Activated CD8-positive, alpha-beta memory T cell treated with anti-CD3 and anti-CD28 coated beads for 4 hours (primary cell): ENCODE data around the gene ZFX.
"Not testable (repeated sequence)": the region's sequence is repeated elsewhere in the genome, so short reads cannot be mapped to it uniquely, and the experiment has no call there.

Experiments used
- DNase-seq, 2 donors: peaks; one replicate each; pipeline ENCODE4 v3.0.0-alpha.2; 2020; ENCODE audit warnings: low read depth in 2 of 2

Gene ZFX

DNA sequence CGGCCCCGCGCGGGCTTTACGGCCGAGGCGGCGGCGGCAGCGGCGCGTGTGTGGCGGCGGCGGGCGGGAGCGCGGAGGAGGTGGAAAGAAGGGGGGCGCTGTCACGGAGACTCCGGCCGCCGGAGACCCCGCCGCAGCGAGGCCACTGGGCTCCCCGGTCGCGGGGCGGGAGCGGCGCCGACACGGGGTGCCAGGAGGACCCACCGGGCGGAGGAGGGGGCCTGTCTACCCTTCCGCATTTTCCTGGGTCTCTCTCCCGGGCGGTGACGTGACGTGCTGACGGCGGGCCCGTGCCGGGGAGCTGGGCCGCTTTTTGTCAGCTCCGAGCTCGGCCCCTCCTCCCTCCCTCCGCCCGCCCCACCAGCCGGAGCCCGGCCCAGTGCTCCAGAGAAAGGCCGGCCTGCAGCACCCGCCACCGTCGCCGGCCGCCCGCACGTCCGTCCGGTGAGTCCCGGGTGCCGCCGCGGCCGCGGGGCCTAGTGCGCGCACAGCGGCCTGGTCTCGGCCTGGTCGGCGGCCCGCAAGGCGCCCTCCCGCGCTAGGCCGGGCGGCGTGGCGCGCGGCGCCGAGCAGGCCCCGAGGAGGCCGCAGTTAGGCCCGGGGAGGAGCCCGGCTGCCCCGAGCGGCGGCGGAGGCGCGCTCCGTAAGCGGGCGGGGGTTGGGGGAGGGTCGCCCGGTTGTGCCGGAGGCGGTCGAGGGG, at the start of gene ZFX:
TSS of gene ZFX (plus strand) at position 379 of the 700 bp plus-strand sequence. CDS start 23,014 bp downstream, outside the sequence.
- DNase-seq: peak; percentile 26 to 58

DNA sequence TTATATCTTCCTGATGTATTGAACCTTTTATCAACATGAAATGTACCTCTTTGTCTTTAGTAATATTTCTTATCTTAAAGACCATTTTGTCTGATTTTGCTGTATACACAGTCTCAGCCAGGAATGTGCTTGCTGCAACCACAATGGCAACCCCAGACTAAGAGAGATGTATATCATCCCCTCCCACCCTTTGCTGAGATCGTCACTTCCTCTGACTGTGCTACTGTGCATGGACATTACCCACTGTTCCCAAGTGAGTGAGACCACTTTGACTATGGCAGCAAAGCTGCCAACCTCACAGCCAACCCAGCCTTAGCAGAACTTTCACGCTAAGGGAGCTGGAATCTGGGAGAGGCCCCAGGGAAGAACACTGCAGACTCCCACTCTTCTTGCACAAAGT, 48.8 kb upstream of the ZFX start:
- DNase-seq: no peak

DNA sequence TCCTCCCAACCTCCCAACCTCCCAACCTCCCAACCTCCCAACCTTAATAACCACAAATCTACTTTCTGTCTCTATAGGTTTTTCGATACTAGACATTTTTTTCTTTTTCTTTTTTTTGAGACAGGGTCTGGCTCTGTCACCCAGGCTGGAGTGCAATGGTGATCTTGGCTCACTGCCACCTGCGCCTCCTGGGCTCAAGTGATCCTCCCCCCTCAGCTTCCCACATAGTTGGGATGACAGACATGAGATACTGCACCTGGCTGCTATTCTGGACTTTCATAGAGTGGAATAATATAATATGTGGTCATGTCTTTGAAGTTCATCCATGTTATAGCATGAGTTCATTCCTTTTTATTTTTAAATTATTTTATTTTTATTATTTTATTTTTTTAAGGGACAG, 39.5 kb upstream of the ZFX start:
- DNase-seq: no peak

DNA sequence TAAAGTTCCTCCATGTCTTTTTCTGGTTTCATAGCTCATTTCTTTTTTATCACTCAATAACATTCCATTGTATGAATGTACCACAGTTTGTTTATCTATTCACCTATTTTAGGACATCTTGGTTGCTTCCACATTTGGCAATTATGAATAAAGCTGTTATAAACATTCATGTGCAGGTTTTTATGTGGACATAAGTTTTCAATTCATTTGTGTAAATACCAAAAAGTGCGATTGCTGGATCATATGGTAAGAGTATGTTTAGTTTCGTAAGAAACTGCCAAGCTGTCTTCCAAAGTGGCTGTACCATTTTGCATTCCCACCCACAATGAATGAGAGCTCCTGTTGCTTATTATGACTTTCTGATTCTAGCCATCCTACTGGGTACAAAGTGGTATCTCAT, 36.3 kb upstream of the ZFX start:
- DNase-seq: no peak

DNA sequence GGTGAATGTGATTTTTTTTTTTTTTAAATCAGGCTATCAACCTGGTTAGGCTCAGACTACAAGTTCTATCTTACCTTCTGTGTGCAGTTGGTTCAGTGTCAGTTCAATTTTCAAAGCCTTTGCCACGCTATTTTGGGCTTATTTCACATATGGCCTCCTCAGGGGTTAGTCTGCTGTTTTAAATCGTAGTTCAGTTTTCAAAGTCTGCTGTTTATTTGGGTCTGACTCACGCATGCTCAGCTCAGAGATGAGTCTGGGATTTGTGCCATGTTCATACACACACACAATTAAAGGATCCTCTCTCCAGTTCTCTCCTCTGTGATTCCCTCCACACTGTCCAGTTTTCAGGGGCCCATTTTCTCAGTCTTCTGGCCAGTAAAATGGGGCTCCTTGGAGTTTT, 32.3 kb upstream of the ZFX start:
- DNase-seq: no peak

DNA sequence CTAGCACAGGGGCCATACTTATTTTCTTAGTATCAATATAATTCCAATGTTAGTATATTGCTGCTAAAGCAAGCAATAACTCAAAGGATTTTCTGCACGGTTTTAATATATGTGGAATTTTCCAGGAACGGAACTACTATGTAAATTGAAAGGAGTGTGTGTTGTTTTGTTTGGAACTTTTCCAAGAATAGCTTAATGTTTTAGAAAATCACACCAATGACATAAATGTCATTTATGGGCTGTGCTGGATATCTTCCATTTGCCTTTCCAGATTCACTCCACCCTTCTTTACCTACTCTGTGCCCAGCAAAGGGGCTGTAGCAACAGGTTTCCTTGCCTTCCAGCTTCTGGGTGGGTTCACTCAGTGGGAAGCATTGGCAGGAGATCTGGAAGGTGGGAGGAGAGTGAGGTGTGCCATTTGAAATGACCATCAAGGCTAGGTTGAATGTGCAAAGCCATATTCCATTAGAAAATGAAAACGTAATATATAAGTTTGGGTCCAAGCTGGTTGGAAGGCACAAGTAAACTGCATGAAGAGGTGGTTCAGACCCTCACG, 25.2 kb upstream of the ZFX start:
- DNase-seq: no peak

DNA sequence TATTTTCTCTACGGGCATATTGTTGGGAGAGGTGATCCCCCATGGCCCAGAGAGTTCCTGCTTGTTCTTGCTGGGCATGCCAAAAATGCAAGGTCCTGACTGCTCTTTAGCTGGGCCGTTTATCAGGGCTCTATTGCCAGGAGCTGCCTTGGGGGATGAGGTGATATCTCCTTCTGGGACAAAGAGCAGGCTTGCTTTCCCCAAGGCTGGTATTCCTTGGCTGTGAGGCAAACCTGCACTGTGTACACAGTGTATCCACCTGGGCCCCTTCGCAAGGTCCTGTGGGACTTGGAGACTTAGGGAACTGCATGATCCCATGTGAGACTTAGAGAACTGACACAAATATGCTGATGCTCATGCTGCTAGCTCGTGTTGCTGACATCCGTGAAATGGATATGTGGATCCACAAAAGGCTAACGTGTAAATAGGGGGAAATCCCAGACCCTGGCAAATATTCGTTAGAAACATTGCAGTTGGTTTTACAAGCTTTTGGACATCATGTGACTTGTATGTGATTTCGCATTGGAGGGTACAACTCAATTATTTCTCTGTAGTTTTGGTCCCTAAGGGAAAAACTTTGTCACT, 24.4 kb upstream of the ZFX start:
- no peak for DNase-seq

DNA sequence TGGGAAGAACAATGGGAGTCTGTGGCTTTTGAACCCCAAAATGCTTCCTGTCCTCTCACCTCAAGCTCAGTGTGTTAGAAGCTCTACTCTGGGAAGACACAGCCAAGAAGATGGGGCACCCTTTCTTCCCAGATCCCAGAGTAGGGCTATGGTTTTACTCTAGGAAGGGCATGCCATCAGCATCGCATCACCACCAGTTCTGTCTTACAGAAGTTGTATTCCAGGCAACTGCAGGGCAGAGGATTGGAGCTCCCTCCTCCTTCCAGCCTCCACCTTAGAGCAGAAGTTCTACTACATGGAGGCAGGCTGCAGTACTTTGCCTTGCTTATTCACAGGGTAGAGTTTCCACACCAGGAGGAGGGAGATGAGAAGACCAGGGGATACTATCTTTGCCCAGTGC, 18.1 kb upstream of the ZFX start:
- DNase-seq: no peak

DNA sequence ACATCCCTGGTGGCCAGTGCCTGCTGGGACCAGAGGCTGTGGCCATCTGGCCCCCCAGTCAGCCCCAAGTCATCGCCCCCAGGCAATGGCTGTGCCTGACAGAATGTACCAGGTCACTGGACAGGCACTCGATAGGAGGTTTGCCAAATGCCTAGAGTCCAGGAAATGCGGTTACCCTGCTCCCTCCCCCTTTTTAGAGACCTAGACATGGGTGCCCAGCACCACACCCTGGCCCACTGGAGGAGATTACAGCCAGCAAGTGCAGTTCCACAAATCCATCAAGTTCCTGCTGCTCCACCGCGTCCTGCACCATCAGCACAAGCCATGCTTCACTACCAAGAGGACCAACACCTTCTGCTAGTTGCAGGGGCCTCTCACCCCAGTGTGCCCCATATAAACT, 16.2 kb upstream of the ZFX start:
- DNase-seq: no peak

- not testable (repeated sequence) for DNase-seq
Observed at GRCh38 chrX:24135768-24136167, 13.8 kb upstream of the ZFX start.

- no peak for DNase-seq
Observed at GRCh38 chrX:24137192-24137591, 12.3 kb upstream of the ZFX start.

GRCh38 chrX:24143982-24144381, 5.5 kb upstream of the ZFX start:
- DNase-seq: not testable (repeated sequence)

DNA sequence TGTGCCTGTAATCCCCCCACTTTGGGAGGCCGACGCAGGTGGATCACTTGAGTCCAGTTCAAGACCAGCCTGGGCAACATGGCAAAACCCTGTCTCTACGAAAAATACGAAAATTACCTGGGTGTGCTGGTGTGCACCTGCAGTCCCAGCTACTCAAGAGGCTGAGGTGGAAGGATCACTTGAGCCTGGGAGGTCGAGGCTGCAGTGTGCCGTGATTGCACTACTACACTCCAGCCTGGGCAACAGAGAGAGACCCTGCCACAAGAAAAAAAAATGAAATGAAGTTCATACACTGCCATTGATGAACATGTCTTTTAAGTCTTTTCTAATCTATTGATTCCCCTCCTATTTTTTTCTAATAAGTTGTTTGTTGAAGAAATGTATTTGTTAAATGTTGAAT, 5.0 kb upstream of the ZFX start:
- DNase-seq: no peak

GRCh38 chrX:24145303-24146186, 4.0 kb upstream of the ZFX start:
- DNase-seq: no peak

DNA sequence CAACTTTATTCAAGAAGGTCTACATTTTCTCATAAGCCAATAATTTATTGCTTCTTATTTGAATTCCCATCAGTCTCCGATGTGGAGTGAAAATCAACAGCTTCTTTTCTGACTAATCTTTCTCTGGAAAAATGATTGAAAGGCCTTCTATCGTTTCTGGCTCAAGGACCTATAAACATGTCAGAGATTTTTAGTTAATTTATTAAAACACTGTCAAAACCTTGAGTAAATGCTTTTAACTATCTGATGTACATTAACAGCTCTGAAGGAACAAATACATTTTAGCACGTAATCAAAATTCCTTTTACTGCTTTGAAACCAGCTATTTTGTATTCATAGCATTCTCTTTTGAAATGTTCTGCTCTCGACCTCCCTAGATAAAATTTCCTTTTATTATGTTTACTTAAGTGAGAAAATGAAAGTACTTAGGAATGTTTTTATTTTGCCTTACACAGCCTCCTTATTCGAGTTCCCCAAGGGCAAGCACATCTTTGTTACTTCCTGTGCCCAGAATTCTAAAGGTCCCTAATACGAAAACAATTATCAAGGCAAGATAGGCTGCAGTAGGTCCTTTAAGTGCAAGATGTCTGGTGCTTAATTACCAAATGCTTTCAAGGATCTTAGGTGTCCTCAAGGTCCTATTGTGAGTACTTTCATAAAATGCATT, 3.1 kb upstream of the ZFX start:
- no peak for DNase-seq

- no peak for DNase-seq
Observed at GRCh38 chrX:24147165-24147564, 2.4 kb upstream of the ZFX start.

DNA sequence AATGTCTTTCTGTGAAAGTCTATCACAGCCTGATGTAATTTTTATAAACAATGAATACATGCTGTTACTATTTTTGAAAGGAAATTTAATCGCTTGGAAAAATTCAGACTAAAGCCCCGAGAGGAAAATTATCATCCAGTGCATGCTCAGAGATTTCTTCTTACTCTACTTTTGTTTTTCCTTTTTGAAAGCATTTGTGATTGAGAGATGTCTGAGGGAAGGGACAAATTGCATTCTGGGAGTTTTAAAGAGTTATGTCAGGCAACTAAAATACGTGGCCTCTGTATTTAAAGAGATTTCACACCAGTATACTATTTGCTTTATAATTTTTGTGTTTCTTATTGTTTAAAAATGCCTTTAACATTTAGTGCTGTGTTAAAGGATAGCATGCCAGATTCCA, 1.4 kb upstream of the ZFX start:
- no peak for DNase-seq

GRCh38 chrX:24148535-24149350, 786 bp upstream of the ZFX start:
- DNase-seq: no peak

GRCh38 chrX:24150051-24150790, 692 bp downstream of the ZFX start:
- peak; percentile 66 to 83 for DNase-seq

- no peak for DNase-seq
Observed at GRCh38 chrX:24150898-24151297, 1.4 kb downstream of the ZFX start.
